Esophagus squamous epithelium (tissue), 5 donors: ENCODE measurements around the gene RNF6. TPM values are rescaled to one million over a fixed set of nuclear protein-coding genes. Genes with fewer than 3 reads are reported as not detected.

Source experiments
- DNase-seq: peaks from one replicate; lab custom pipeline; 2025; lab: John Stamatoyannopoulos, UW
- H3K27ac ChIP-seq, 4 donors: fragments of 200-600 bp; sonication (generic); one replicate each; pipeline ENCODE4 v1.5.1; 2016 to 2019; ENCODE audit warnings: mild to moderate bottlenecking in 1 of 4
- H3K27me3 ChIP-seq, 4 donors: fragments of 200-600 bp; sonication (generic); 1 replicate in 3 of 4; 2 replicates in 1 of 4; pipeline versions ENCODE4 v1.5.1 to v1.6.0; 2017 to 2021; ENCODE audit warnings: antibody characterized with exemption in 1 of 4
- H3K36me3 ChIP-seq, 3 donors: fragments of 200-600 bp; sonication (generic); one replicate each; pipeline ENCODE4 v1.5.1; 2016 to 2019
- H3K4me1 ChIP-seq, 3 donors: fragments of 200-600 bp; sonication (generic); one replicate each; pipeline ENCODE4 v1.5.1; 2017 to 2019
- H3K4me3 ChIP-seq, 4 donors: fragments of 200-600 bp; sonication (generic); 1 replicate in 3 of 4; 2 replicates in 1 of 4; pipeline ENCODE4 v1.5.1; 2016 to 2019; ENCODE audit warnings: mild to moderate bottlenecking in 2 of 4, moderate library complexity in 1 of 4
- H3K9me3 ChIP-seq, 3 donors: fragments of 200-600 bp; sonication (generic); one replicate each; pipeline ENCODE4 v1.5.1; 2016 to 2019
- POLR2A ChIP-seq, 4 donors: fragments of 450-650 bp; IDR thresholded peaks; one replicate each; pipeline ENCODE4 v1.6.1; 2017; ENCODE audit warnings: antibody characterized with exemption in 4 of 4, mild to moderate bottlenecking in 4 of 4, moderate library complexity in 3 of 4
- WGBS, 2 donors: methylation state at CpG; one replicate each; pipeline ENCODE4 v1.1.5; 2018; 5-methylcytosine and 5-hydroxymethylcytosine counted together
- intact Hi-C: fragments of 100-400 bp; cut with DNase I; formaldehyde crosslinking; loops from one replicate; pipeline ENCODE4 v1.15.0; 2022
- total RNA-seq, 4 donors: library from RNA; depleted of rRNA; stranded (reverse); fragments of >200 nt; gene quantifications; one replicate each; pipeline ENCODE4 v1.1.0, GENCODE V29; 2016
- TF ChIP-seq, protein P1 (sequence below), 6 experiments: fragments of 450-650 bp in 4 of 6; fragments of 200-600 bp in 2 of 6; sonication (generic) in 2 of 6; IDR thresholded peaks; one replicate each; pipeline ENCODE4 v1.5.1; 2016 to 2019; ENCODE audit warnings: antibody characterized with exemption in 6 of 6, mild to moderate bottlenecking in 4 of 6, moderate library complexity in 4 of 6
- donor health status: DM: yes; HTN: yes; CAD: no.

The RNF6 gene
- total RNA-seq, 4 donors from 2014 or later = 23.4 to 41.4 (median 29.6) TPM

DNA sequence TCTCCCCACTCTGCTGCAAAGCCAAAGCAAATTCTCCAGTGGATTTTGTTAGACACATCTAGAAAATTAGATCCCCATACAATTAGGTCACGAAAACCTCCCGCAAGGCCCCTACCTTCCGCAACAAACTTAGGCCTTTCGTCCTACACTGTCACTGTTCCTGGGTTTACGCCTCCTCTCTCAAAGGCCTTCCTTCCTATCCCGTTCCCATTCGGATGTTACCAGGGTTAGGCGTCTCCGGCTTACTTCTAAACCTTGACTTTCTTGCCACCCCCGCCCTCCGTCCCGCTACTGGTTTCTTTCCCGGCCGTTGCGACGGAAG is 754 bp downstream of the RNF6 start:
- Histone ChIP-seq H3K27ac (peak overlapping the region; percentile 95 to 98 (median 97)), H3K4me1 (peaks cover 9 to 30% (median 13%) of the 10 kb centered on the region in 3 donors), H3K4me3 (peak overlapping the region; percentile 81 to 96 (median 92)), H3K27me3 (peaks cover 0 to 3% (median 0%) of the 10 kb centered on the region in 4 donors), H3K9me3 (no peaks in the 10 kb centered on the region), H3K36me3 (peaks cover 7 to 39% (median 11%) of the 10 kb centered on the region in 3 donors)
- TF ChIP-seq POLR2A (IDR thresholded peaks at IDR 0.05) = no peak
- TF ChIP-seq, protein P1, sequence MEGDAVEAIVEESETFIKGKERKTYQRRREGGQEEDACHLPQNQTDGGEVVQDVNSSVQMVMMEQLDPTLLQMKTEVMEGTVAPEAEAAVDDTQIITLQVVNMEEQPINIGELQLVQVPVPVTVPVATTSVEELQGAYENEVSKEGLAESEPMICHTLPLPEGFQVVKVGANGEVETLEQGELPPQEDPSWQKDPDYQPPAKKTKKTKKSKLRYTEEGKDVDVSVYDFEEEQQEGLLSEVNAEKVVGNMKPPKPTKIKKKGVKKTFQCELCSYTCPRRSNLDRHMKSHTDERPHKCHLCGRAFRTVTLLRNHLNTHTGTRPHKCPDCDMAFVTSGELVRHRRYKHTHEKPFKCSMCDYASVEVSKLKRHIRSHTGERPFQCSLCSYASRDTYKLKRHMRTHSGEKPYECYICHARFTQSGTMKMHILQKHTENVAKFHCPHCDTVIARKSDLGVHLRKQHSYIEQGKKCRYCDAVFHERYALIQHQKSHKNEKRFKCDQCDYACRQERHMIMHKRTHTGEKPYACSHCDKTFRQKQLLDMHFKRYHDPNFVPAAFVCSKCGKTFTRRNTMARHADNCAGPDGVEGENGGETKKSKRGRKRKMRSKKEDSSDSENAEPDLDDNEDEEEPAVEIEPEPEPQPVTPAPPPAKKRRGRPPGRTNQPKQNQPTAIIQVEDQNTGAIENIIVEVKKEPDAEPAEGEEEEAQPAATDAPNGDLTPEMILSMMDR (IDR thresholded peaks at IDR 0.05) = no peak
- intact Hi-C loops = no loop called here
- WGBS, 2 donors = 1% methylated on average over 10 to 14 of the region's 16 CpGs
- no peak for DNase-seq

DNA sequence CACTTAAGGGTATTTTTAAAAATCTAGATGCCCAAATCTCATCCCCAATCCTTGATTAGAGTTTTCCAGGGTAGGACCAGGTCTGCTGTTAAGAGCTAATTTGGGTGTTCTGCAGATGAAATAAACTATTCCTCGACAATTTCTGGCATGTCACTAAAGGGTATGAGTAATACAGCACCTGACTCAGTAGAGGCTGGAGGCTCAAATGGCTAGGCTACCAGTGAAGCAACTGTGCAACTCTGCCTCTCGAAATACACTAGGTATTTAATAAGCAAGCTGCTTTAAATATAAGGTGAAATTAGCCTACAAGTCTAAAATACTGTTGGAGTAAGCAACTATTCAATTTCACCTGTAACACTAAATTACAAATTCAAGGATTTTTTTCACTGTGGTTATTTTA is 1.5 kb downstream of the RNF6 start:
- Histone ChIP-seq H3K4me3 (peak overlapping the region in 3 of 4 donors; percentile 81 to 96 (median 88)), H3K27ac (no peak overlapping the region), H3K4me1 (peaks cover 9 to 30% (median 13%) of the 10 kb centered on the region in 3 donors), H3K36me3 (peaks cover 7 to 46% (median 11%) of the 10 kb centered on the region in 3 donors), H3K9me3 (no peaks in the 10 kb centered on the region), H3K27me3 (no peaks in the 10 kb centered on the region)
- no peak for TF ChIP-seq POLR2A (IDR thresholded peaks at IDR 0.05)
- TF ChIP-seq, protein P1 (IDR thresholded peaks at IDR 0.05) = no peak
- DNase-seq = no peak
- intact Hi-C loops = no loop called here
- WGBS, 2 donors = 26 to 31% methylated on average over 2 of the region's 2 CpGs

DNA sequence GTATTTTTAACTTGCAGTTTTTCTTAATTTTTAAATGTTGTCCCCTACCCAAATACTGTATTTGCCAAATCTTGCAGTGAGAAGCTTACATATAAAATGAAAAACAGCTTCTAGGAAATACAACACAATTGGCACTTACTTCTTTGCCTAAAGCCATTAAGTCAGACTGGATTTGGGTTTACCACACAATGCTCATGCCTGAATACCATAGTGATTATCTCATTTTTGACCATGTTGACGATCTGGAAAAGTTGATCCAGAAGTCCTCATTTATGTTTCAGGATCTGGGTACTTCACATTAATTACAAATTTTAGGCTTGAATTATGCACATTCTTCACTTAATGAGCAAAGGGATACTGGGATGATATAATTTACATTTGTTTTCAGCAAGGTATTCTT is 2.4 kb downstream of the RNF6 start:
- Histone ChIP-seq H3K27ac (no peak overlapping the region), H3K9me3 (no peaks in the 10 kb centered on the region), H3K27me3 (no peaks in the 10 kb centered on the region), H3K4me1 (peaks cover 9 to 30% (median 13%) of the 10 kb centered on the region in 3 donors), H3K36me3 (peaks cover 7 to 55% (median 18%) of the 10 kb centered on the region in 3 donors), H3K4me3 (no peak overlapping the region)
- intact Hi-C loops = no loop called here
- no peak for TF ChIP-seq POLR2A (IDR thresholded peaks at IDR 0.05)
- TF ChIP-seq, protein P1 (IDR thresholded peaks at IDR 0.05) = no peak
- no peak for DNase-seq
- 38 to 44% methylated on average over 1 of the region's 1 CpG for WGBS, 2 donors

DNA sequence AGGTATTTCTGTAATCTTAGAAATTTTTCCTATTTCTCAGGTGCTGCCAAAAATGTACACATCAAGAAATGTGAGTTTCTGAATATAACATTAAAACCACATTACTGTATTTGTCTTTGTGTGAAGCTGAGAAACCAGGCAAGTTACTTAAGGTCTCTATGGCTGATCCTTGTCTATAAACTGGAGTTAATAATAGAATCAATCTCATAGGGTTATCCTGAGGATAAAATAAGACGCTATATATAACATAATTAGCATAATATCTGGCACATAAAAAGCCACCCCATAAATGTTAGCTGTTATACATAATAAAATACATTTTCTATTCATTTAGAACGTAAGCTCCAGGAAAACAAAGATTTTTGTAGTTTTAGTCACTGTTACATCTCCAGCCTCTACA is 6.1 kb downstream of the RNF6 start:
- Histone ChIP-seq H3K36me3 (peaks cover 17 to 92% (median 33%) of the 10 kb centered on the region in 3 donors), H3K27me3 (no peaks in the 10 kb centered on the region), H3K9me3 (no peaks in the 10 kb centered on the region), H3K4me1 (peaks cover 7 to 20% (median 13%) of the 10 kb centered on the region in 3 donors), H3K27ac (no peak overlapping the region), H3K4me3 (no peak overlapping the region)
- DNase-seq = no peak
- intact Hi-C loops = no loop called here
- TF ChIP-seq, protein P1 (IDR thresholded peaks at IDR 0.05) = no peak
- TF ChIP-seq POLR2A (IDR thresholded peaks at IDR 0.05) = no peak
- 83 to 91% methylated on average over 2 of the region's 2 CpGs for WGBS, 2 donors

DNA sequence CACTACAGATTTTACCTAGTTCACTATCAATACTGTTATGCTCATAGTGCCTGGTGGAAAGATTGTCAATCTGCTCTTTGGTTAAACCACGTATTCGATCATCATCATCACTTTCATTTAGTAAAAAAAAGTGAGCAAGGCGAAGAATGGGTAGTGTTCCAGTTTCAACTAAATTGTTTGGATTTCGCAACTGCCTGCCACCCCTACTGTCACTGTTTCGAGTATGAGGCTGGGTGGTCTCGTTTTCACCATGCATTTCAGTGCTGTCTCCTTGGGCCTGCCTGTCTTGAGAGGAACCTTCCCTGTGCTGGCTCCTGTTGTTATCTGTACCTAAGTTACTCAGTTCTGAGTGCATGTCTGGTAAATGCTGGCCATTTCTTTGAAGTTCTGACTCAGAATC is 8.1 kb downstream of the RNF6 start:
- 94 to 100% methylated on average over 6 of the region's 6 CpGs for WGBS, 2 donors
- Histone ChIP-seq H3K4me1 (no peaks in the 10 kb centered on the region), H3K4me3 (no peak overlapping the region), H3K36me3 (peaks cover 17 to 95% (median 33%) of the 10 kb centered on the region in 3 donors), H3K27ac (no peak overlapping the region), H3K9me3 (no peaks in the 10 kb centered on the region), H3K27me3 (no peaks in the 10 kb centered on the region)
- DNase-seq = no peak
- TF ChIP-seq, protein P1 (IDR thresholded peaks at IDR 0.05) = no peak
- TF ChIP-seq POLR2A (IDR thresholded peaks at IDR 0.05) = no peak
- intact Hi-C loops = no loop called here
